Measurements from ENCODE around the gene MYH8.

DNA sequence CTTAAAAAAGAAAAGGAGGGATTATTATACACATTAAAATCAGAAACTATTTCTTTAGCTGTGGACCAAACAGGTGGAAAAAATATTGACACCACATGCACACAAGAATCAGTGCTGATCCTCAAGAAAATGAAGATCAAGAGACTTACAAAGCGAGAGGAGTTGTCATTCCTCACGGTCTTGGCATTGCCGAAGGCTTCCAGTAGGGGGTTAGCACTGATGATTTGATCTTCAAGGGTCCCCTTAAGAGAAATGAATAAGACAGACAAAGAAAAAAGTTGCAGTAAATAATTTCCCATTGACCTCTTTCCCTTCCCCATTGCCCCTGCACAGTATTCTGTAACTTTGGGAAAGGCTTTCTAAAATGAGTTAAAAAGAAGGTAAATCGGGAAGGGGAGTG lies 41.7 kb upstream of the MYH8 start:
- TF ChIP-seq, protein P1, sequence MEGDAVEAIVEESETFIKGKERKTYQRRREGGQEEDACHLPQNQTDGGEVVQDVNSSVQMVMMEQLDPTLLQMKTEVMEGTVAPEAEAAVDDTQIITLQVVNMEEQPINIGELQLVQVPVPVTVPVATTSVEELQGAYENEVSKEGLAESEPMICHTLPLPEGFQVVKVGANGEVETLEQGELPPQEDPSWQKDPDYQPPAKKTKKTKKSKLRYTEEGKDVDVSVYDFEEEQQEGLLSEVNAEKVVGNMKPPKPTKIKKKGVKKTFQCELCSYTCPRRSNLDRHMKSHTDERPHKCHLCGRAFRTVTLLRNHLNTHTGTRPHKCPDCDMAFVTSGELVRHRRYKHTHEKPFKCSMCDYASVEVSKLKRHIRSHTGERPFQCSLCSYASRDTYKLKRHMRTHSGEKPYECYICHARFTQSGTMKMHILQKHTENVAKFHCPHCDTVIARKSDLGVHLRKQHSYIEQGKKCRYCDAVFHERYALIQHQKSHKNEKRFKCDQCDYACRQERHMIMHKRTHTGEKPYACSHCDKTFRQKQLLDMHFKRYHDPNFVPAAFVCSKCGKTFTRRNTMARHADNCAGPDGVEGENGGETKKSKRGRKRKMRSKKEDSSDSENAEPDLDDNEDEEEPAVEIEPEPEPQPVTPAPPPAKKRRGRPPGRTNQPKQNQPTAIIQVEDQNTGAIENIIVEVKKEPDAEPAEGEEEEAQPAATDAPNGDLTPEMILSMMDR (IDR thresholded peaks at IDR 0.05), result no peak; the same call in 1 of the 2 replicates
- TF ChIP-seq RCOR1 (IDR thresholded peaks at IDR 0.05; ENCODE audit: low read length), result no peak
- TF ChIP-seq JUND (IDR thresholded peaks at IDR 0.05), result no peak
